Measurements from ENCODE around the gene CBR4. TPM values are rescaled to one million over a fixed set of nuclear protein-coding genes. Genes with fewer than 3 reads are reported as not detected.

CBR4 gene
- total RNA-seq, 1 experiment from 2014 or later = 48.1 TPM

- TF ChIP-seq ARID4B (CRISPR knock-in tag; IDR thresholded peaks at IDR 0.05; ENCODE audit: borderline replicate concordance) = peak; percentile 47; the same call in 1 of the 2 replicates
Measured at GRCh38 chr4:169010125-169011023, at the start of gene CBR4 (continued).

GRCh38 chr4:169059306-169060211, 49.5 kb upstream of the CBR4 start:
- Mint-ChIP-seq H3K36me3 (no peaks in the 10 kb centered on the region), H3K27me3 (ENCODE audit: low read depth) (no peaks in the 10 kb centered on the region), H3K9me3 (no peaks in the 10 kb centered on the region), H3K27ac (peak overlapping the region; percentile 73; the same call in 1 of the 2 replicates), H3K4me1 (peaks cover 4% of the 10 kb centered on the region), H3K4me3 (no peak overlapping the region)
- POLR2A ChIA-PET = interaction anchor here (0.6 kb wide), 1 partner anchor 49 kb away, joined by 3 read pairs; the partner anchor contains the start of gene CBR4
- CTCF ChIA-PET = interaction anchor here (0.9 to 1.4 kb wide), 2 partner anchors 14 to 50 kb away, joined by 3 read pairs; partner anchors contain the start of gene CBR4
- TF ChIP-seq ERG (CRISPR knock-in tag; IDR thresholded peaks at IDR 0.05) (no peak), ESRRA (CRISPR knock-in tag; IDR thresholded peaks at IDR 0.05; ENCODE audit: borderline replicate concordance) (no peak), JAZF1 (CRISPR knock-in tag; IDR thresholded peaks at IDR 0.05) (no peak), ZNF425 (CRISPR knock-in tag; conservative IDR thresholded peaks at IDR 0.05) (no peak), ZBTB21 (CRISPR knock-in tag; IDR thresholded peaks at IDR 0.05; ENCODE audit: borderline replicate concordance) (no peak), CREB1 (CRISPR knock-in tag; IDR thresholded peaks at IDR 0.05) (no peak), ZSCAN18 (CRISPR knock-in tag; IDR thresholded peaks at IDR 0.05) (no peak), FOXP1 (CRISPR knock-in tag; IDR thresholded peaks at IDR 0.05; ENCODE audit: borderline replicate concordance) (no peak), ZNF532 (CRISPR knock-in tag; IDR thresholded peaks at IDR 0.05; ENCODE audit: borderline replicate concordance) (no peak), ZNF219 (CRISPR knock-in tag; IDR thresholded peaks at IDR 0.05; ENCODE audit: borderline replicate concordance) (no peak), ATF6 (CRISPR knock-in tag; IDR thresholded peaks at IDR 0.05) (no peak), NR2C2 (CRISPR knock-in tag; IDR thresholded peaks at IDR 0.05) (no peak), RELA (CRISPR knock-in tag; IDR thresholded peaks at IDR 0.05; ENCODE audit: borderline replicate concordance) (no peak), ZNF396 (CRISPR knock-in tag; IDR thresholded peaks at IDR 0.05; ENCODE audit: borderline replicate concordance) (no peak)
- DNase-seq (ENCODE audit: low spot score) = no peak
- ATAC-seq = no peak

All from WTC11 (cell line).